Prostate gland (tissue), 2 donors: ENCODE measurements around the gene MSRB2. TPM values are rescaled to one million over a fixed set of nuclear protein-coding genes. Genes with fewer than 3 reads are reported as not detected.

Source experiments
- DNase-seq: peaks from one replicate; pipeline ENCODE4 v3.0.0-alpha.2; 2019; ENCODE audit warnings: low spot score
- H3K27ac ChIP-seq, 2 donors: fragments of 200-600 bp; sonication (generic); 2 replicates each; pipeline ENCODE4 v1.5.1; 2017 to 2019
- H3K27me3 ChIP-seq: fragments of 200-600 bp; sonication (generic); replicated peaks from 2 replicates; pipeline ENCODE4 v1.5.1; 2019; ENCODE audit not compliant: insufficient read depth
- H3K36me3 ChIP-seq, 2 donors: fragments of 200-600 bp; sonication (generic); 1 replicate in 1 of 2; 2 replicates in 1 of 2; pipeline versions ENCODE4 v1.5.1 to v1.8.1; 2017 to 2019
- H3K4me1 ChIP-seq: fragments of 200-600 bp; sonication (generic); replicated peaks from 2 replicates; pipeline ENCODE4 v1.5.1; 2019
- H3K4me3 ChIP-seq, 2 donors: fragments of 200-600 bp; sonication (generic); 2 replicates each; pipeline ENCODE4 v1.5.1; 2017 to 2019
- H3K9me3 ChIP-seq: fragments of 200-600 bp; sonication (generic); 2 replicates; pipeline ENCODE4 v1.5.1; 2017
- POLR2A ChIP-seq: fragments of 450-650 bp; IDR thresholded peaks from one replicate; pipeline ENCODE4 v1.6.1; 2016; ENCODE audit warnings: antibody characterized with exemption, mild to moderate bottlenecking
- POLR2AphosphoS5 ChIP-seq: sonication (generic); formaldehyde crosslinking; IDR thresholded peaks from one replicate; pipeline ENCODE4 v1.6.1; 2017; ENCODE audit warnings: antibody characterized with exemption
- WGBS: methylation state at CpG from one replicate; pipeline ENCODE4 v1.1.5; 2018; 5-methylcytosine and 5-hydroxymethylcytosine counted together
- intact Hi-C: fragments of 100-400 bp; cut with DNase I; formaldehyde crosslinking; loops from one replicate; pipeline ENCODE4 v1.14.2; 2022
- total RNA-seq, 2 donors: library from RNA; depleted of rRNA; stranded (reverse); fragments of >200 nt; gene quantifications; one replicate each; pipeline ENCODE4 v1.1.0, GENCODE V29; 2016
- TF ChIP-seq, protein P1 (sequence below), 4 experiments: fragments of 200-600 bp in 2 of 4; fragments of 450-650 bp in 2 of 4; sonication (generic) in 2 of 4; IDR thresholded peaks; 1 replicate in 3 of 4; 2 replicates in 1 of 4; pipeline ENCODE4 v1.5.1; 2016 to 2019; ENCODE audit warnings: antibody characterized with exemption in 4 of 4, mild to moderate bottlenecking in 2 of 4, moderate library complexity in 2 of 4

MSRB2 gene
- total RNA-seq, 2 donors from 2014 or later = 21.2 to 24.5 TPM

GRCh38 chr10:23121135-23121534, 25.8 kb downstream of the MSRB2 start:
- Histone ChIP-seq H3K27ac (no peak overlapping the region), H3K4me3 (no peak overlapping the region), H3K36me3 (no peaks in the 10 kb centered on the region), H3K9me3 (no peaks in the 10 kb centered on the region), H3K4me1 (no peaks in the 10 kb centered on the region), H3K27me3 (no peaks in the 10 kb centered on the region)
- TF ChIP-seq POLR2A (no peak), POLR2AphosphoS5 (no peak)
- TF ChIP-seq, protein P1, sequence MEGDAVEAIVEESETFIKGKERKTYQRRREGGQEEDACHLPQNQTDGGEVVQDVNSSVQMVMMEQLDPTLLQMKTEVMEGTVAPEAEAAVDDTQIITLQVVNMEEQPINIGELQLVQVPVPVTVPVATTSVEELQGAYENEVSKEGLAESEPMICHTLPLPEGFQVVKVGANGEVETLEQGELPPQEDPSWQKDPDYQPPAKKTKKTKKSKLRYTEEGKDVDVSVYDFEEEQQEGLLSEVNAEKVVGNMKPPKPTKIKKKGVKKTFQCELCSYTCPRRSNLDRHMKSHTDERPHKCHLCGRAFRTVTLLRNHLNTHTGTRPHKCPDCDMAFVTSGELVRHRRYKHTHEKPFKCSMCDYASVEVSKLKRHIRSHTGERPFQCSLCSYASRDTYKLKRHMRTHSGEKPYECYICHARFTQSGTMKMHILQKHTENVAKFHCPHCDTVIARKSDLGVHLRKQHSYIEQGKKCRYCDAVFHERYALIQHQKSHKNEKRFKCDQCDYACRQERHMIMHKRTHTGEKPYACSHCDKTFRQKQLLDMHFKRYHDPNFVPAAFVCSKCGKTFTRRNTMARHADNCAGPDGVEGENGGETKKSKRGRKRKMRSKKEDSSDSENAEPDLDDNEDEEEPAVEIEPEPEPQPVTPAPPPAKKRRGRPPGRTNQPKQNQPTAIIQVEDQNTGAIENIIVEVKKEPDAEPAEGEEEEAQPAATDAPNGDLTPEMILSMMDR (IDR thresholded peaks at IDR 0.05) = no peak
- DNase-seq = no peak
- WGBS = 91% methylated on average over 5 of the region's 5 CpGs
- intact Hi-C loops = no loop called here

DNA sequence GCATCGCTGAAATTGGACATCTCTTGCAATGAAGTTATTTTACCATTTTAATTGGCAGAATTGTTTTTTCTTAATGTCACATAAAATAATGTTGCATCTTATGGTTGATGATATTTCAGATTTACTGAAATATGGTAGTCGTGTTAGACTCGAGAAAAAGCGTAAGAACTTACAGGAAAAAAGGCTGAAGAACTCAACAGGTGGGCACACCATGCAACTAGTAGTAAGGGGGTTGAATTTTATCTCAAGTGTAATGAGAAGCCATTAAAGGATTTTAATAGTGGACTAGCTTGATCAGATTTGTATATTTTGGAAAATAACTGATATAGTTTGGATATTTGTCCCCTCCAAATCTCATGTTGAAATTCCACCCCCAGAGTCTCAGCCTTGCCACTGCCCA, 41.1 kb downstream of the MSRB2 start:
- H3K36me3 ChIP-seq = no peaks in the 10 kb centered on the region
- no peaks in the 10 kb centered on the region for H3K9me3 ChIP-seq
- TF ChIP-seq POLR2AphosphoS5 (no peak), POLR2A (no peak)
- TF ChIP-seq, protein P1 (IDR thresholded peaks at IDR 0.05) = no peak
- no peak overlapping the region for H3K4me3 ChIP-seq
- H3K27ac ChIP-seq = no peak overlapping the region
- no peaks in the 10 kb centered on the region for H3K27me3 ChIP-seq
- intact Hi-C loops = no loop called here
- DNase-seq = no peak
- over 99% methylated on average over 4 of the region's 4 CpGs for WGBS
- H3K4me1 ChIP-seq = no peaks in the 10 kb centered on the region

- DNase-seq = no peak
- Histone ChIP-seq H3K4me1 (no peaks in the 10 kb centered on the region), H3K9me3 (no peaks in the 10 kb centered on the region), H3K4me3 (no peak overlapping the region), H3K36me3 (no peaks in the 10 kb centered on the region), H3K27ac (no peak overlapping the region), H3K27me3 (no peaks in the 10 kb centered on the region)
- TF ChIP-seq, protein P1 (IDR thresholded peaks at IDR 0.05) = no peak
- TF ChIP-seq POLR2AphosphoS5 = peak; percentile 15
- intact Hi-C loops = no loop called here
- 46% methylated on average over 1 of the region's 1 CpG for WGBS
These were observed 44.3 kb downstream of the MSRB2 start for GRCh38 chr10:23139677-23140076.

- no peaks in the 10 kb centered on the region for H3K4me1 ChIP-seq
- no peaks in the 10 kb centered on the region for H3K27me3 ChIP-seq
- H3K36me3 ChIP-seq = no peaks in the 10 kb centered on the region
- H3K9me3 ChIP-seq = no peaks in the 10 kb centered on the region
- WGBS = 82% methylated on average over 4 of the region's 4 CpGs
- no peak overlapping the region for H3K4me3 ChIP-seq
- TF ChIP-seq, protein P1 (IDR thresholded peaks at IDR 0.05) = no peak
- TF ChIP-seq POLR2AphosphoS5 (no peak), POLR2A (no peak)
- intact Hi-C loops = no loop called here
- no peak overlapping the region for H3K27ac ChIP-seq
- no peak for DNase-seq
These were observed 46.6 kb downstream of the MSRB2 start for GRCh38 chr10:23141995-23142394.

- TF ChIP-seq, protein P1 (IDR thresholded peaks at IDR 0.05) = no peak
- TF ChIP-seq POLR2A = no peak
- no peak for TF ChIP-seq POLR2AphosphoS5
- Histone ChIP-seq H3K27ac (no peak overlapping the region), H3K4me3 (no peak overlapping the region), H3K9me3 (no peaks in the 10 kb centered on the region), H3K36me3 (no peaks in the 10 kb centered on the region), H3K27me3 (no peaks in the 10 kb centered on the region), H3K4me1 (no peaks in the 10 kb centered on the region)
- WGBS = 56% methylated on average over 9 of the region's 9 CpGs
- intact Hi-C loops = no loop called here
- DNase-seq = no peak
These were observed 50.9 kb downstream of the MSRB2 start for GRCh38 chr10:23146258-23146657.
